GM23338 (cell line): ENCODE measurements around the gene NNT. TPM values are rescaled to one million over a fixed set of nuclear protein-coding genes. Genes with fewer than 3 reads are reported as not detected.

Experiments used
- ATAC-seq: fragments of 200-7000 bp; cut with Tn5 transposase; 3 replicates; pipeline ENCODE4 v1.9.1; 2020
- DNase-seq: peaks from one replicate; pipeline ENCODE4 v3.0.0-alpha.2; 2015; ENCODE audit warnings: low spot score
- H2AFZ ChIP-seq: fragments of 200-600 bp; sonication (generic); 2 replicates; pipeline ENCODE4 v1.8.0; 2016; ENCODE audit warnings: antibody characterized with exemption, mild to moderate bottlenecking, moderate library complexity
- H3F3A ChIP-seq: fragments of 200-600 bp; sonication (generic); replicated peaks from 2 replicates; pipeline ENCODE4 v1.8.0; 2017; ENCODE audit warnings: antibody characterized with exemption, mixed run types, low read depth
- H3K27ac ChIP-seq: fragments of 200-600 bp; sonication (generic); 2 replicates; pipeline ENCODE4 v1.6.1; 2016; ENCODE audit warnings: low read depth
- H3K27me3 ChIP-seq: fragments of 200-600 bp; sonication (generic); 2 replicates; pipeline ENCODE4 v1.8.0; 2016; ENCODE audit warnings: mild to moderate bottlenecking, mixed run types, moderate library complexity; ENCODE audit not compliant: insufficient read depth
- H3K36me3 ChIP-seq: fragments of 200-600 bp; sonication (generic); 2 replicates; pipeline ENCODE4 v1.8.0; 2016; ENCODE audit warnings: mild to moderate bottlenecking; ENCODE audit not compliant: insufficient read depth
- H3K4me1 ChIP-seq: fragments of 200-600 bp; sonication (generic); 2 replicates; pipeline ENCODE4 v1.8.0; 2016; ENCODE audit warnings: mild to moderate bottlenecking, moderate library complexity; ENCODE audit not compliant: insufficient read depth
- H3K4me2 ChIP-seq: fragments of 200-600 bp; sonication (generic); 2 replicates; pipeline ENCODE4 v1.7.1; 2017; ENCODE audit warnings: mixed run types
- H3K4me3 ChIP-seq: fragments of 200-600 bp; sonication (generic); 2 replicates; pipeline ENCODE4 v1.6.1; 2016; ENCODE audit warnings: mixed run types
- H3K79me2 ChIP-seq: fragments of 200-600 bp; sonication (generic); replicated peaks from 2 replicates; pipeline ENCODE4 v1.8.0; 2017; ENCODE audit warnings: mild to moderate bottlenecking; ENCODE audit not compliant: insufficient read depth
- H3K9me2 ChIP-seq: fragments of 200-600 bp; sonication (generic); 2 replicates; pipeline ENCODE4 v1.8.0; 2017; ENCODE audit not compliant: insufficient read depth
- H4K20me1 ChIP-seq: fragments of 200-600 bp; sonication (generic); replicated peaks from 2 replicates; pipeline ENCODE4 v1.8.0; 2017; ENCODE audit warnings: mild to moderate bottlenecking; ENCODE audit not compliant: insufficient read depth
- H3K27ac Mint-ChIP-seq: 2 replicates; pipeline ENCODE4 v1.8.0; 2020; ENCODE audit warnings: inconsistent platforms, mild to moderate bottlenecking, moderate library complexity, mixed read lengths
- H3K27me3 Mint-ChIP-seq: 3 replicates; pipeline ENCODE4 v1.8.0; 2022; ENCODE audit warnings: low read depth, mild to moderate bottlenecking, moderate library complexity, mixed read lengths, inconsistent platforms; ENCODE audit not compliant: insufficient read depth, poor library complexity
- H3K36me3 Mint-ChIP-seq: 3 replicates; pipeline ENCODE4 v1.8.0; 2021; ENCODE audit warnings: low read depth, mild to moderate bottlenecking, inconsistent platforms, moderate library complexity, mixed read lengths
- H3K4me1 Mint-ChIP-seq: 3 replicates; pipeline ENCODE4 v1.8.0; 2020; ENCODE audit warnings: mild to moderate bottlenecking, inconsistent platforms, mixed read lengths
- H3K4me3 Mint-ChIP-seq: 3 replicates; pipeline ENCODE4 v1.8.0; 2021; ENCODE audit warnings: moderate library complexity, mild to moderate bottlenecking, inconsistent platforms, mixed read lengths
- H3K9me3 Mint-ChIP-seq: 3 replicates; pipeline ENCODE4 v1.8.0; 2020; ENCODE audit warnings: moderate library complexity, mild to moderate bottlenecking, inconsistent platforms, mixed read lengths
- CREB1 ChIP-seq: fragments of 250-450 bp; sonication (Bioruptor Pico); IDR thresholded peaks from 2 replicates; pipeline ENCODE4 v1.5.0; 2020; ENCODE audit warnings: low read depth, mild to moderate bottlenecking, moderate library complexity
- EZH2 ChIP-seq: fragments of 200-600 bp; sonication (generic); IDR thresholded peaks from one replicate; pipeline ENCODE4 v1.8.0; 2017; ENCODE audit warnings: antibody characterized with exemption, mild to moderate bottlenecking, low read depth; ENCODE audit not compliant: unreplicated experiment
- EZH2phosphoT487 ChIP-seq: fragments of 200-600 bp; sonication (generic); IDR thresholded peaks from one replicate; pipeline ENCODE4 v1.8.1; 2018; ENCODE audit warnings: antibody characterized with exemption; ENCODE audit not compliant: unreplicated experiment
- POLR2AphosphoS5 ChIP-seq: IDR thresholded peaks from 2 replicates; pipeline ENCODE4 v1.6.1; 2016; ENCODE audit warnings: antibody characterized with exemption, low read depth
- STAT1 ChIP-seq: IDR thresholded peaks from one replicate; pipeline ENCODE4 v1.6.1; 2016; ENCODE audit warnings: antibody characterized with exemption; ENCODE audit not compliant: unreplicated experiment
- ZNF114 ChIP-seq: fragments of 250-450 bp; sonication (Bioruptor Pico); IDR thresholded peaks from 2 replicates; pipeline ENCODE4 v1.5.0; 2020; ENCODE audit warnings: mild to moderate bottlenecking, moderate library complexity
- polyA plus RNA-seq: library from polyadenylated mRNA; unstranded; fragments of >200 nt; fragmentation: Nextera tagmentation; extraction: Ambion mirVana; gene quantifications from 2 replicates; pipeline ENCODE4 v1.2.1, GENCODE V29; 2016
- total RNA-seq: library from RNA; depleted of rRNA; stranded (reverse); fragments of >200 nt; shearing (Covaris generic); gene quantifications from 2 replicates; pipeline ENCODE4 v1.2.3, GENCODE V29; 2014
- TF ChIP-seq, protein P1 (sequence below): IDR thresholded peaks from 2 replicates; pipeline ENCODE4 v1.6.1; 2016; ENCODE audit warnings: antibody characterized with exemption
- TF ChIP-seq, protein P2 (sequence below): fragments of 250-450 bp; sonication (Bioruptor Pico); IDR thresholded peaks from 2 replicates; pipeline ENCODE4 v1.5.0; 2020; ENCODE audit warnings: mild to moderate bottlenecking, moderate library complexity
- TF ChIP-seq, protein P3 (sequence below): IDR thresholded peaks from one replicate; pipeline ENCODE4 v1.6.1; 2018; ENCODE audit warnings: antibody characterized with exemption; ENCODE audit not compliant: unreplicated experiment

NNT gene
- total and polyA plus RNA-seq, 2 experiments from 2014 or later: 10.8 to 15.9 TPM

DNA sequence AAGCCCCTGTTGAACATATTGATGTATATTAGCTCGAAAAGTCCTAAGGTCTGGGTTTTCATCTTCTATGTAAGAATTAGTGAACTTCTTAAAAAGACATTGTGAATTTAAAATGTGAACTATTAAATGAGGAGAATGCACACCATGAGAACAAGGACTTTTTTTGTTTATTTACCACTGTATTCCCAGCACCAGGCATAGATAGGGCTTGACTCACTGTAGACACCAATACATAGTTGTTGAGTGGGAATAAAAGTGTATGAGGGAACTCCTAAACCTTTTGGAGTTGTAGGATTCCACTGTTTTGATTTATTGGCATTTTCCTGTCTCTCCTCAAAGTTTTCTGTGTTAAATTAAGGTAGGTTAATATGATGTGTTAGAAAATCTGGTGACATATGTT is 40.3 kb downstream of the NNT start:
- DNase-seq (no peak), ATAC-seq (no peak)
- no peaks in the 10 kb centered on the region for H3K36me3 Mint-ChIP-seq
- Histone ChIP-seq H3K4me2 (no peak overlapping the region), H3K36me3 (peaks cover 3% of the 10 kb centered on the region; the same call in 1 of the 2 replicates), H3K4me3 (no peak overlapping the region), H3K79me2 (no peaks in the 10 kb centered on the region), H3K27ac (no peak overlapping the region), H3K9me2 (no peaks in the 10 kb centered on the region), H4K20me1 (no peaks in the 10 kb centered on the region), H3K27me3 (no peaks in the 10 kb centered on the region), H3K4me1 (no peaks in the 10 kb centered on the region), H3F3A (no peaks in the 10 kb centered on the region), H2AFZ (no peak overlapping the region)
- no peak overlapping the region for H3K4me3 Mint-ChIP-seq
- H3K9me3 Mint-ChIP-seq: no peaks in the 10 kb centered on the region; the same call in 2 of the 3 replicates
- H3K4me1 Mint-ChIP-seq: no peaks in the 10 kb centered on the region
- no peak overlapping the region for H3K27ac Mint-ChIP-seq
- TF ChIP-seq STAT1 (no peak), ZNF114 (CRISPR knock-in tag) (no peak), CREB1 (no peak), EZH2 (no peak), EZH2phosphoT487 (no peak), POLR2AphosphoS5 (no peak)
- TF ChIP-seq, protein P1, sequence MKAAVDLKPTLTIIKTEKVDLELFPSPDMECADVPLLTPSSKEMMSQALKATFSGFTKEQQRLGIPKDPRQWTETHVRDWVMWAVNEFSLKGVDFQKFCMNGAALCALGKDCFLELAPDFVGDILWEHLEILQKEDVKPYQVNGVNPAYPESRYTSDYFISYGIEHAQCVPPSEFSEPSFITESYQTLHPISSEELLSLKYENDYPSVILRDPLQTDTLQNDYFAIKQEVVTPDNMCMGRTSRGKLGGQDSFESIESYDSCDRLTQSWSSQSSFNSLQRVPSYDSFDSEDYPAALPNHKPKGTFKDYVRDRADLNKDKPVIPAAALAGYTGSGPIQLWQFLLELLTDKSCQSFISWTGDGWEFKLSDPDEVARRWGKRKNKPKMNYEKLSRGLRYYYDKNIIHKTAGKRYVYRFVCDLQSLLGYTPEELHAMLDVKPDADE: no peak
- TF ChIP-seq, protein P2, sequence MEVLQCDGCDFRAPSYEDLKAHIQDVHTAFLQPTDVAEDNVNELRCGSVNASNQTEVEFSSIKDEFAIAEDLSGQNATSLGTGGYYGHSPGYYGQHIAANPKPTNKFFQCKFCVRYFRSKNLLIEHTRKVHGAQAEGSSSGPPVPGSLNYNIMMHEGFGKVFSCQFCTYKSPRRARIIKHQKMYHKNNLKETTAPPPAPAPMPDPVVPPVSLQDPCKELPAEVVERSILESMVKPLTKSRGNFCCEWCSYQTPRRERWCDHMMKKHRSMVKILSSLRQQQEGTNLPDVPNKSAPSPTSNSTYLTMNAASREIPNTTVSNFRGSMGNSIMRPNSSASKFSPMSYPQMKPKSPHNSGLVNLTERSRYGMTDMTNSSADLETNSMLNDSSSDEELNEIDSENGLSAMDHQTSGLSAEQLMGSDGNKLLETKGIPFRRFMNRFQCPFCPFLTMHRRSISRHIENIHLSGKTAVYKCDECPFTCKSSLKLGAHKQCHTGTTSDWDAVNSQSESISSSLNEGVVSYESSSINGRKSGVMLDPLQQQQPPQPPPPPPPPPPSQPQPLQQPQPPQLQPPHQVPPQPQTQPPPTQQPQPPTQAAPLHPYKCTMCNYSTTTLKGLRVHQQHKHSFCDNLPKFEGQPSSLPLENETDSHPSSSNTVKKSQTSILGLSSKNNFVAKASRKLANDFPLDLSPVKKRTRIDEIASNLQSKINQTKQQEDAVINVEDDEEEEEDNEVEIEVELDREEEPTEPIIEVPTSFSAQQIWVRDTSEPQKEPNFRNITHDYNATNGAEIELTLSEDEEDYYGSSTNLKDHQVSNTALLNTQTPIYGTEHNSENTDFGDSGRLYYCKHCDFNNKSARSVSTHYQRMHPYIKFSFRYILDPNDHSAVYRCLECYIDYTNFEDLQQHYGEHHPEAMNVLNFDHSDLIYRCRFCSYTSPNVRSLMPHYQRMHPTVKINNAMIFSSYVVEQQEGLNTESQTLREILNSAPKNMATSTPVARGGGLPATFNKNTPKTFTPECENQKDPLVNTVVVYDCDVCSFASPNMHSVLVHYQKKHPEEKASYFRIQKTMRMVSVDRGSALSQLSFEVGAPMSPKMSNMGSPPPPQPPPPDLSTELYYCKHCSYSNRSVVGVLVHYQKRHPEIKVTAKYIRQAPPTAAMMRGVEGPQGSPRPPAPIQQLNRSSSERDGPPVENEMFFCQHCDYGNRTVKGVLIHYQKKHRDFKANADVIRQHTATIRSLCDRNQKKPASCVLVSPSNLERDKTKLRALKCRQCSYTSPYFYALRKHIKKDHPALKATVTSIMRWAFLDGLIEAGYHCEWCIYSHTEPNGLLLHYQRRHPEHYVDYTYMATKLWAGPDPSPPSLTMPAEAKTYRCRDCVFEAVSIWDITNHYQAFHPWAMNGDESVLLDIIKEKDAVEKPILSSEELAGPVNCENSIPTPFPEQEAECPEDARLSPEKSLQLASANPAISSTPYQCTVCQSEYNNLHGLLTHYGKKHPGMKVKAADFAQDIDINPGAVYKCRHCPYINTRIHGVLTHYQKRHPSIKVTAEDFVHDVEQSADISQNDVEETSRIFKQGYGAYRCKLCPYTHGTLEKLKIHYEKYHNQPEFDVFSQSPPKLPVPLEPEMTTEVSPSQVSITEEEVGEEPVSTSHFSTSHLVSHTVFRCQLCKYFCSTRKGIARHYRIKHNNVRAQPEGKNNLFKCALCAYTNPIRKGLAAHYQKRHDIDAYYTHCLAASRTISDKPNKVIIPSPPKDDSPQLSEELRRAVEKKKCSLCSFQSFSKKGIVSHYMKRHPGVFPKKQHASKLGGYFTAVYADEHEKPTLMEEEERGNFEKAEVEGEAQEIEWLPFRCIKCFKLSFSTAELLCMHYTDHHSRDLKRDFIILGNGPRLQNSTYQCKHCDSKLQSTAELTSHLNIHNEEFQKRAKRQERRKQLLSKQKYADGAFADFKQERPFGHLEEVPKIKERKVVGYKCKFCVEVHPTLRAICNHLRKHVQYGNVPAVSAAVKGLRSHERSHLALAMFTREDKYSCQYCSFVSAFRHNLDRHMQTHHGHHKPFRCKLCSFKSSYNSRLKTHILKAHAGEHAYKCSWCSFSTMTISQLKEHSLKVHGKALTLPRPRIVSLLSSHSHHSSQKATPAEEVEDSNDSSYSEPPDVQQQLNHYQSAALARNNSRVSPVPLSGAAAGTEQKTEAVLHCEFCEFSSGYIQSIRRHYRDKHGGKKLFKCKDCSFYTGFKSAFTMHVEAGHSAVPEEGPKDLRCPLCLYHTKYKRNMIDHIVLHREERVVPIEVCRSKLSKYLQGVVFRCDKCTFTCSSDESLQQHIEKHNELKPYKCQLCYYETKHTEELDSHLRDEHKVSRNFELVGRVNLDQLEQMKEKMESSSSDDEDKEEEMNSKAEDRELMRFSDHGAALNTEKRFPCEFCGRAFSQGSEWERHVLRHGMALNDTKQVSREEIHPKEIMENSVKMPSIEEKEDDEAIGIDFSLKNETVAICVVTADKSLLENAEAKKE: no peak
- TF ChIP-seq, protein P3, sequence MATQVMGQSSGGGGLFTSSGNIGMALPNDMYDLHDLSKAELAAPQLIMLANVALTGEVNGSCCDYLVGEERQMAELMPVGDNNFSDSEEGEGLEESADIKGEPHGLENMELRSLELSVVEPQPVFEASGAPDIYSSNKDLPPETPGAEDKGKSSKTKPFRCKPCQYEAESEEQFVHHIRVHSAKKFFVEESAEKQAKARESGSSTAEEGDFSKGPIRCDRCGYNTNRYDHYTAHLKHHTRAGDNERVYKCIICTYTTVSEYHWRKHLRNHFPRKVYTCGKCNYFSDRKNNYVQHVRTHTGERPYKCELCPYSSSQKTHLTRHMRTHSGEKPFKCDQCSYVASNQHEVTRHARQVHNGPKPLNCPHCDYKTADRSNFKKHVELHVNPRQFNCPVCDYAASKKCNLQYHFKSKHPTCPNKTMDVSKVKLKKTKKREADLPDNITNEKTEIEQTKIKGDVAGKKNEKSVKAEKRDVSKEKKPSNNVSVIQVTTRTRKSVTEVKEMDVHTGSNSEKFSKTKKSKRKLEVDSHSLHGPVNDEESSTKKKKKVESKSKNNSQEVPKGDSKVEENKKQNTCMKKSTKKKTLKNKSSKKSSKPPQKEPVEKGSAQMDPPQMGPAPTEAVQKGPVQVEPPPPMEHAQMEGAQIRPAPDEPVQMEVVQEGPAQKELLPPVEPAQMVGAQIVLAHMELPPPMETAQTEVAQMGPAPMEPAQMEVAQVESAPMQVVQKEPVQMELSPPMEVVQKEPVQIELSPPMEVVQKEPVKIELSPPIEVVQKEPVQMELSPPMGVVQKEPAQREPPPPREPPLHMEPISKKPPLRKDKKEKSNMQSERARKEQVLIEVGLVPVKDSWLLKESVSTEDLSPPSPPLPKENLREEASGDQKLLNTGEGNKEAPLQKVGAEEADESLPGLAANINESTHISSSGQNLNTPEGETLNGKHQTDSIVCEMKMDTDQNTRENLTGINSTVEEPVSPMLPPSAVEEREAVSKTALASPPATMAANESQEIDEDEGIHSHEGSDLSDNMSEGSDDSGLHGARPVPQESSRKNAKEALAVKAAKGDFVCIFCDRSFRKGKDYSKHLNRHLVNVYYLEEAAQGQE: no peak
- H3K27me3 Mint-ChIP-seq: no peaks in the 10 kb centered on the region
